Activated CD4-positive, CD25-positive, alpha-beta regulatory T cell (primary cell): ENCODE measurements around the gene METTL26.

Experiments used
- DNase-seq, 4 experiments: peaks; one replicate each; lab custom pipeline; 2025; lab: John Stamatoyannopoulos, UW

METTL26 gene

GRCh38 chr16:674968-675883 lies 39.1 kb upstream of the METTL26 start, which contains the start of gene RHBDL1:
RHBDL1 (plus strand) TSS chr16:675671; CDS start chr16:675791, 120 bp downstream.
- no peak for DNase-seq

GRCh38 chr16:674214-674881 lies 38.2 kb upstream of the METTL26 start:
- DNase-seq = no peak

DNA sequence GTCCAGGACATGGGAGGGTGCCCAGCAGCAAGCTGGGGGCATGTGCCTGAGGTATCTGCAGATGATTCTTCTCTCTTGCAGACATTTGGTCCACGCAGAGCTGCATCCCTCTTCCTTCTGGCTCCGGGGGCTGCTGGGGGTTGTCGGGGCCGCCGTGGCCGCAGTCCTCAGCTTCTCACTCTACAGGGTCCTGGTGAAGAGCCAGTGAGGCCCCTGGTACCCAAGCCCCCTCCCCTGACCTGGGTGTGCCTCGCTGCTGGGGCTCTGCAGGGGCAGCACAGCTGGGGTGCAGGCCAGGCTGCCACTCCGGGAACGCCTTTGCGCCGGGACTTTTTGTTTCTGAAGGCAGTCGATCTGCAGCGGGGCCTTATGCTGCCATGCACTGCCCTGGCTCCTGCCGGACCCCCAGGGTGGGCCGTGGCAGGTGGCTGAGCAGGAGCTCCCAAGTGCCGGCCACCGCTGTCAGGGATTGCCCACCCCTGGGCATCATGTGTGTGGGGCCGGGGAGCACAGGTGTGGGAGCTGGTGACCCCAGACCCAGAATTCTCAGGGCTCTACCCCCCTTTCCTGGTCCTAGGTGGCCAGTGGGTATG lies 37.4 kb upstream of the METTL26 start:
- no peak for DNase-seq

DNA sequence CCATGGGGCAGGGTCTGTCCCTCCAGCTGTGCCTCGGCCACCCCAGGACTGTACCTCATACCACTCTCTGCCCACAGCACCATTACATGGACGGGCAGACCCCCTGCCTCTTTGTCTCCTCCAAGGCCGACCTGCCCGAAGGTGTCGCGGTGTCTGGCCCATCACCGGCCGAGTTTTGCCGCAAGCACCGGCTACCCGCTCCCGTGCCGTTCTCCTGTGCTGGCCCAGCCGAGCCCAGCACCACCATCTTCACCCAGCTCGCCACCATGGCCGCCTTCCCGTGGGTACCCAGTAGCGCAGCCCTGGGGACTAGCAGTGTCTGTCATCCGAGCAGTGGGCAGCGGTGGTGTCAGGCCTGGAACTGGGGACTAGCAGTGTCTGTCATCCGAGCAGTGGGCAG lies 36.7 kb upstream of the METTL26 start:
- no peak for DNase-seq

DNA sequence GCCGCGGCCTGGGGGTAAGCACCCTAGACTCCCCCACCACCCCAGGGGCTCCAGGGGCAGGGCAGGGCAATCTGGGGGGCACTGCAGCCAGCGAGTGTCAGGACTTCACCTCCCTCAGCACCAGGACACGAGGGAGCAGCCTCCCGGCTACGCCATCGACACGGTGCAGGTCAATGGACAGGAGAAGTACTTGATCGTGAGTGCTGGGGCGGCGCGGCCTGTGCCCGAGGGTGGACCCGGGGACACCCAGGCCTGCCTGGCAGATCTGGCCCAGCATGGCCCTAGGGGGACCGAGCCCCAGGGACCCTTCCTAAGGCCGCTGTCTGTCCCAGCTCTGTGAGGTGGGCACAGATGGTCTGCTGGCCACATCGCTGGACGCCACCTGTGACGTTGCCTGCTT lies 36.3 kb upstream of the METTL26 start:
- DNase-seq = no peak

GRCh38 chr16:671353-672131 lies 35.4 kb upstream of the METTL26 start:
- DNase-seq = no peak

DNA sequence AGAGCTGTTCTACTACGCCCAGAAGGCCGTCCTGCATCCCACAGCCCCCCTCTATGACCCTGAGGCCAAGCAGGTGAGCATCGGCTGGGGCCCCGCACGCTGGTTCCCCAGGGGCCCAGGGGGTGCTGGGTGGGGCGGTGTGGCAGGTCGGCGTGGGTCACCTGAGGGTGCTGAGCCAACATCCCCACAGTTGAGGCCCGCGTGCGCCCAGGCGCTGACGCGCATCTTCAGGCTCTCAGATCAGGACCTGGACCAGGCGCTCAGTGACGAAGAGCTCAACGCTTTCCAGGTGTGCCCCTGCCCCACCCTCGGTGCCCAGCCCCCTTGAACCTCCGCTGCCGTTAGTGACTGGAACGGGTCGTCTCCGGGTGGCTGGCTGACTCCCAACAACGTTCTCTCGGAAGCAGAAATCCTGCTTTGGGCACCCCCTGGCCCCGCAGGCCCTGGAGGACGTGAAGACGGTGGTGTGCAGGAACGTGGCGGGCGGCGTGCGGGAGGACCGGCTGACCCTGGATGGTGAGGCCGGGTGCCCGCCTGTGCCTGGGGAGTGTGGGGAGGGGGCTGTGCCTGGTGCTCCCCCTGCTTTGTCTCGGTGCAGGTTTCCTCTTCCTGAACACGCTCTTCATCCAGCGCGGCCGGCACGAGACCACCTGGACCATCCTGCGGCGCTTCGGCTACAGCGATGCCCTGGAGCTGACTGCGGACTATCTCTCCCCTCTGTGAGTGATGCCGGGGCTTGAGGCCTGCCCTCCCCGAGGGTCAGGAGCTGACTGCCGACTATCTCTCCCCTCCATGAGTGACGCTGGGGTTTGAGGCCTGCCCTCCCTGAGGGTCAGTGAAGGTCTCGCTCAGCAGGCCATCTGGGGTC lies 34.6 kb upstream of the METTL26 start:
- DNase-seq = no peak

DNA sequence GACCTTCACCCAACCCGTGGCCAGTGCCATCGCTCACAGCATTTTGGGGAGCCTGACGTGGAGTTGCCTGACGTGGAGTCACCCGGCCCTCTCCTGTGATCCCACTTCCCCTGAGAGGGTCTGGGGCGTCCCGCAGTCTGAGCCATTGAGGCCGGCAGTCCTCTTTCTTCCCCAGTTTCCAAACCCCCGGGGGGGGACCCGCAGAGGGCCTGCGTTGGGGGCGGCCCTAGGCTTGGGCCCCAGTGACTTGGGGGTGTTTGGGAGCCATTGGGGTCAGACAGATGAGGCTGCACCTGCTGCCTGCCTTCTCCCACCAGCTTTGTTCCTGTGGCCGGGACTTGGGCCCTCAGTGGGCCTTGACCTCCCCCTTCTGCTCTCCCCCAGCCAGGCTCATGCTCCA lies 33.6 kb upstream of the METTL26 start:
- no peak for DNase-seq

DNA sequence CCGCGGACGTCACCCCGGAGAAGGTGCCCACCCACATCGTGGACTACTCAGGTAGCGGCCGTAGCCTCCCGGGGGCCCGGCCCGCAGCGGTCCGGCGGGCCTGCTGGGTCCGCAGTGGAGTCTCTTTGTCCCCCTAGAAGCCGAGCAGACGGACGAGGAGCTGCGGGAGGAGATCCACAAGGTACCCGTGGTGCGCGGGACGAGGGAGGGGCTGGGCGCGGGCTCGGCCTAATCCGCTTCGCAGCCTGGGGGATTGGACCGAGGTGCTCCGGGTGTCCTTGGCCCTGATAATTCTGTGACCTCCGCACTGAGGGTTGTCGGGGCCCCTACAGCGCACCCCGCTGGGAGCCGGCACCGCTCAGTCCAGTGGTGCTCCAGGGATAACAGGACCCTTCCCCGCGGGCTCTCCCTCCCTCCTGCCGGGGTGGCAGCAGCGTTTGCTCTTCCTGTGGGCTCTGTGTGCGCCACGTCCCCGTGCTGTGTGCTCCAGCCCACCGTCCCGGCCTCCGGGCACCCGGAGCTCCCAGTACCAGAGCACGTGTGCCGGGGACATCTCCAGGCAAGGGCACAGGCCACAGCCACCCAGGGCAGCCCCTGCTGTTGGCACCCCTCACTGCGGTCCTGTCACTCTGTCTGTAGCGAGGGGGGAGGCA lies 32.5 kb upstream of the METTL26 start:
- DNase-seq = no peak

DNA sequence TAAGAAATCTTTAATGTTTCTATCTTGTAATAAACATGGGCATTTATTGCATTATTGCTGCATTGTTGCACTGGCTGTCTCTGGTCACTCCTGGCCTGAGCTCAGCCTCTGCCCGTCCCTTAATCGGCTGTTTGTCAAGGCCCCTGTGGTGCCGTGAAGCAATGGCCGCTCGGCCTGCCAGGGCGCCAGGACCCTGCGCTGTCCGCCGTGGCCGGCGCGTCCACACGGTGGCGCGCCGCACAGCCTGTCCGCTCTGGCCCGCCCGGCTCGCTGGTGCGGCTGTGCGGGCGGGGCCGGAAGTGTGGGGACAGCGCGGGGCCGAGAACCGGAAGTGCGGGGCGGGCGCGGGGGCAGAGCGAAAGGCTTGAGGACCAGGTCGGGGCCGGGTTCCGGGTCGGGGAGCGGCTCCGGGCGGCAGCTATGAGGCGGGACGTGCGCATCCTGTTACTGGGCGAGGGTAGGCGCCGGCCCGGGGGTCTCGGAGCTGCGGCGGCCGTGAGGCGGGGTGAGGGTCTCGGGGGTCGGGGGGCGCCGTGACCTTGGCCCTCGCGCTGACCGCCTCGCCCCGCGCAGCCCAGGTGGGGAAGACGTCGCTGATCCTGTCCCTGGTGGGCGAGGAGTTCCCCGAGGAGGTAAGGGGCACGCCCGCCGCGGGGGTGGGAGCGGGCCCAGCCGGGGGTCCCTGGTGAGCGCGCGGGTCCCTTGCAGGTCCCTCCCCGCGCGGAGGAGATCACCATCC lies 31.8 kb upstream of the METTL26 start, which contains the start of gene RHOT2:
TSS of gene RHOT2 (plus strand) at position 353 of the 739 bp plus-strand sequence. CDS start at position 421, 68 bp downstream.
- peak; percentile 83 to 93 (median 90) for DNase-seq

GRCh38 chr16:667113-667779 lies 31.1 kb upstream of the METTL26 start:
- no peak for DNase-seq

GRCh38 chr16:666572-666971 lies 30.5 kb upstream of the METTL26 start:
- DNase-seq = no peak

GRCh38 chr16:662597-662996 lies 26.5 kb upstream of the METTL26 start:
- DNase-seq = no peak

DNA sequence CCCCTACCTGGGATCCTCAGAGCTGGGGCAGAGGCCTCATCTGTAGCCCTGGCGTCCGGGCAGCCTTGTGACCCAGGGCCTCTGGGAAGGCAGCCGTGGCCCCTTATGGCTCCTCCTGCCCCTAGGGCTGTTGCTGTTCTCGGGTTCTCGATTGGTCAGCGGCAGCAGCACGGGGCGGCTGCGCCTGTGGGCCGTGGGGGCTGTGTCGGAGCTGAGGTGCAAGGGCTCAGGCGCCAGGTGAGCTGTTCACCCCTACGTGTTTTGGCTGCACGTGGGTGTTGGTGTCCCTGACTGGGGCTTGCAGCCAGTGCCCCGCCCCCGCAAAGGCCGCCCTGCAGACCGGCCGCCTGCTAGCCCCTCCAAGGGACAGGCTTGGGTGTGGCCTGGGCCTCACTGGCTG lies 26.0 kb upstream of the METTL26 start:
- DNase-seq = no peak

GRCh38 chr16:661184-661821 lies 25.2 kb upstream of the METTL26 start:
- no peak for DNase-seq

GRCh38 chr16:660459-661183 lies 24.5 kb upstream of the METTL26 start:
- DNase-seq = peak; percentile 45 to 66 (median 52)

DNA sequence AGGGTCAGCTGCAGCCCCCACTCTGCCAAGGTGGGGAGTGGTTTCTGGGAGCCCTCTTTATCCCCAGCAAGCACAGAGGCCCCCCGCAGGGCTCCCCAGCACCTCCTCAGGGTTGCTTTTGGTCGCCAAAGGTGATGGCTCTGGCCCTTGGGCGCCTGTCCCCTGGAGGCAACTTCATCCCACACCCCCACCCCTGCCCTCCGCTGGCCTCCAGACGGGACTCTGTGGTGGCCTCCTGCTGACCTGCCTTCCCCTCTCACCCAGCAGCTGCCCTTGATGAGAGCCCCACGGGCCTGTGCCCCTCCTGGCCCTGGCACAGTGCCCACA lies 24.0 kb upstream of the METTL26 start:
- DNase-seq = no peak

- no peak for DNase-seq
These were observed 23.5 kb upstream of the METTL26 start for GRCh38 chr16:659618-660017.
